ENCODE results near the gene B4GALNT2.
"Not testable (repeated sequence)": the region's sequence is repeated elsewhere in the genome, so short reads cannot be mapped to it uniquely, and the experiment has no call there.

The B4GALNT2 gene, protein sequence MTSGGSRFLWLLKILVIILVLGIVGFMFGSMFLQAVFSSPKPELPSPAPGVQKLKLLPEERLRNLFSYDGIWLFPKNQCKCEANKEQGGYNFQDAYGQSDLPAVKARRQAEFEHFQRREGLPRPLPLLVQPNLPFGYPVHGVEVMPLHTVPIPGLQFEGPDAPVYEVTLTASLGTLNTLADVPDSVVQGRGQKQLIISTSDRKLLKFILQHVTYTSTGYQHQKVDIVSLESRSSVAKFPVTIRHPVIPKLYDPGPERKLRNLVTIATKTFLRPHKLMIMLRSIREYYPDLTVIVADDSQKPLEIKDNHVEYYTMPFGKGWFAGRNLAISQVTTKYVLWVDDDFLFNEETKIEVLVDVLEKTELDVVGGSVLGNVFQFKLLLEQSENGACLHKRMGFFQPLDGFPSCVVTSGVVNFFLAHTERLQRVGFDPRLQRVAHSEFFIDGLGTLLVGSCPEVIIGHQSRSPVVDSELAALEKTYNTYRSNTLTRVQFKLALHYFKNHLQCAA

DNA sequence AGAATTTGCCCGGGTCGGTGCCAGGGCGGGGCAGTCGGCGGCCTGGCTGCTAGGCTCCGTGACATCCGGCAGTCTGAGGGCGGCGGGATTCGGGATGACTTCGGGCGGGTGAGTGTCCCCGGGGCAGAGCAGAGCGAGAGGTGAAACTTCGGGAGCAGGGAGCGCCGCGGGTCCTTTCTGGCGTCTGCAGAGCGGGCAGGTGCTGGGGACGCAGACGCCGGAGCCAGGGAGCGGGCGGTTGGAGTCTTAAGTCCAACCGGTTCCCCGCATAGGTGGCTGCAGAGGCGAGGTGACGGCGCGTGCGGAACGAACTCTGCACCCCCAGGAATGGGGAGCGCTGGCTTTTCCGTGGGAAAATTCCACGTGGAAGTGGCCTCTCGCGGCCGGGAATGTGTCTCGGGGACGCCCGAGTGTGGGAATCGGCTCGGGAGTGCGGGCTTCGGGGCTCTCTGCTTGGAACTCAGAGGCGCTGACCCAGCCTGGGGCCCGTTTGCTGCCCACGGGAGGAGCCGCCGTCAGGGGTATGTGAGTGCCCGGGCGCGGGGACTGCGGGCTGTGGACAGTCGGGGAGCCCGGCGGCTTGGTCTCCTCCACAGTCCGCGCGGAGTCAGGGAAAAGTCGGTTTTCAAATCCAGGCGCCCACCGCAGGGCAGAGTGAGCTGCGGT is at the start of gene B4GALNT2:
TSS of gene B4GALNT2 (plus strand) at position 71 of the 666 bp plus-strand sequence. CDS start at position 95, 24 bp downstream.
- TF ChIP-seq ZFP30 (CRISPR knock-in tag; IDR thresholded peaks at IDR 0.05) (no peak), ARNTL (CRISPR knock-in tag; IDR thresholded peaks at IDR 0.05; ENCODE audit: borderline replicate concordance, low read depth) (no peak), ZNF8 (CRISPR knock-in tag; IDR thresholded peaks at IDR 0.05) (no peak), RARB (CRISPR knock-in tag; IDR thresholded peaks at IDR 0.05) (no peak), BACH2 (CRISPR knock-in tag; IDR thresholded peaks at IDR 0.05; ENCODE audit: borderline replicate concordance) (no peak), TOX (CRISPR knock-in tag; IDR thresholded peaks at IDR 0.05; ENCODE audit: borderline replicate concordance) (no peak)
- TF ChIP-seq, protein P1, sequence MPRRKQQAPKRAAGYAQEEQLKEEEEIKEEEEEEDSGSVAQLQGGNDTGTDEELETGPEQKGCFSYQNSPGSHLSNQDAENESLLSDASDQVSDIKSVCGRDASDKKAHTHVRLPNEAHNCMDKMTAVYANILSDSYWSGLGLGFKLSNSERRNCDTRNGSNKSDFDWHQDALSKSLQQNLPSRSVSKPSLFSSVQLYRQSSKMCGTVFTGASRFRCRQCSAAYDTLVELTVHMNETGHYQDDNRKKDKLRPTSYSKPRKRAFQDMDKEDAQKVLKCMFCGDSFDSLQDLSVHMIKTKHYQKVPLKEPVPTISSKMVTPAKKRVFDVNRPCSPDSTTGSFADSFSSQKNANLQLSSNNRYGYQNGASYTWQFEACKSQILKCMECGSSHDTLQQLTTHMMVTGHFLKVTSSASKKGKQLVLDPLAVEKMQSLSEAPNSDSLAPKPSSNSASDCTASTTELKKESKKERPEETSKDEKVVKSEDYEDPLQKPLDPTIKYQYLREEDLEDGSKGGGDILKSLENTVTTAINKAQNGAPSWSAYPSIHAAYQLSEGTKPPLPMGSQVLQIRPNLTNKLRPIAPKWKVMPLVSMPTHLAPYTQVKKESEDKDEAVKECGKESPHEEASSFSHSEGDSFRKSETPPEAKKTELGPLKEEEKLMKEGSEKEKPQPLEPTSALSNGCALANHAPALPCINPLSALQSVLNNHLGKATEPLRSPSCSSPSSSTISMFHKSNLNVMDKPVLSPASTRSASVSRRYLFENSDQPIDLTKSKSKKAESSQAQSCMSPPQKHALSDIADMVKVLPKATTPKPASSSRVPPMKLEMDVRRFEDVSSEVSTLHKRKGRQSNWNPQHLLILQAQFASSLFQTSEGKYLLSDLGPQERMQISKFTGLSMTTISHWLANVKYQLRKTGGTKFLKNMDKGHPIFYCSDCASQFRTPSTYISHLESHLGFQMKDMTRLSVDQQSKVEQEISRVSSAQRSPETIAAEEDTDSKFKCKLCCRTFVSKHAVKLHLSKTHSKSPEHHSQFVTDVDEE (CRISPR knock-in tag; IDR thresholded peaks at IDR 0.05), result no peak
- TF ChIP-seq, protein P2, sequence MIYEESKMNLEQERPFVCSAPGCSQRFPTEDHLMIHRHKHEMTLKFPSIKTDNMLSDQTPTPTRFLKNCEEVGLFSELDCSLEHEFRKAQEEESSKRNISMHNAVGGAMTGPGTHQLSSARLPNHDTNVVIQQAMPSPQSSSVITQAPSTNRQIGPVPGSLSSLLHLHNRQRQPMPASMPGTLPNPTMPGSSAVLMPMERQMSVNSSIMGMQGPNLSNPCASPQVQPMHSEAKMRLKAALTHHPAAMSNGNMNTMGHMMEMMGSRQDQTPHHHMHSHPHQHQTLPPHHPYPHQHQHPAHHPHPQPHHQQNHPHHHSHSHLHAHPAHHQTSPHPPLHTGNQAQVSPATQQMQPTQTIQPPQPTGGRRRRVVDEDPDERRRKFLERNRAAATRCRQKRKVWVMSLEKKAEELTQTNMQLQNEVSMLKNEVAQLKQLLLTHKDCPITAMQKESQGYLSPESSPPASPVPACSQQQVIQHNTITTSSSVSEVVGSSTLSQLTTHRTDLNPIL (CRISPR knock-in tag; IDR thresholded peaks at IDR 0.05; ENCODE audit: low read depth), result no peak
- ATAC-seq, result peak; percentile 55

DNA sequence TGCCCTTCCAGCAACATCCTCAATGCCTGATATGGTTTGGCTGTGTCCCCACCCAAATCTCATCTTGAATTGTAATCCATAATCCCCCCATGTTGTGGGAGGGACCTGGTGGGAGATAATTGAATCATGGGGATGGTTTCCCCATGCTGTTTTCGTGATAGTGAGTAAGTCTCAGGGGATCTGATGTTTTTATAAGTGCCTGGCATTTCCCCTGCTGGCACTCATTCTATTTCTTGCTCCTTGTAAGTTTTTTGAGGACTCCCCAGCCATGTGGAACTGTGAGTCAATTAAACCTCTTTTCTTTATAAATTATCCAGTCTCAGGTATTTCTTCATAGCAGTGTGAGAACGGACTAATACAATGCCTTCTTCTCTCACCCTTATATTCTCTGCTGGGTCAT is 47.5 kb upstream of the B4GALNT2 start:
- not testable (repeated sequence) for ATAC-seq

DNA sequence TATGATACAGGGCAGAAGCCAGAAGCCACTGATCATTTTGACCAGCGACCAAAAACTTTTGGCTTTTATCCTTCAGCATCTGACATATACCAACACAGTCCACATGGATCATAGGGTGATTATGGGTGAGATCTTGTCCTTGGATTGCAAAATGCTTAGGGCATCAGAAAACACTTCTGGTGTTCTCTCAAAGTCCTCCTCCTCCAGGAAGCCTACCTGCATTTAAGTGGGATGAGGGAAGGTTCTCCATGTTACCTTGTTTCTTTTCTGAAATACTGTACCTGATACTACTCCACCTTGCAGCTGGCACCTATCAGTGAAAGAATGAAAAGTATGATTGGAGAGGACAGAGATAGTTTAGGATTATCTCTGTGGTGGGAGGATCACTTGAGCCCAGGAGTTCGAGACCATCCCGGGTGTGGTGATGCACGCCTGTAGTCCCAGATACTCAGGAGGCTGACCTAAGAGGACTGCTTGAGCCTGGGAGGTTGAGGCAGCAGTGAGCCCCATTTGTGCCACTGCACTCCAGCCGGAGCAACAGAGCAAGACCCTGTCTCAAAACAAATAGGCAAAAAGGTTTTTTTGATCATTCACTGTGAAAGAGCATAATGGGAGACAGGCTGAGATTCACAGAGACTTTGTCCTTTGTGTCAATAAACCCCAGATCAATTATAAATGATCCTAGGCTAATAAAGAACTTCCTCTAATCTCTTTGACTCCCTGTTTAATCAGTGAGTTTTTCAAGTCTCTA is 46.8 kb upstream of the B4GALNT2 start:
- no peak for TF ChIP-seq ZC3H10 (CRISPR knock-in tag; IDR thresholded peaks at IDR 0.05)
- TF ChIP-seq ESRRG (CRISPR knock-in tag; IDR thresholded peaks at IDR 0.05), result no peak
- TF ChIP-seq, protein P3, sequence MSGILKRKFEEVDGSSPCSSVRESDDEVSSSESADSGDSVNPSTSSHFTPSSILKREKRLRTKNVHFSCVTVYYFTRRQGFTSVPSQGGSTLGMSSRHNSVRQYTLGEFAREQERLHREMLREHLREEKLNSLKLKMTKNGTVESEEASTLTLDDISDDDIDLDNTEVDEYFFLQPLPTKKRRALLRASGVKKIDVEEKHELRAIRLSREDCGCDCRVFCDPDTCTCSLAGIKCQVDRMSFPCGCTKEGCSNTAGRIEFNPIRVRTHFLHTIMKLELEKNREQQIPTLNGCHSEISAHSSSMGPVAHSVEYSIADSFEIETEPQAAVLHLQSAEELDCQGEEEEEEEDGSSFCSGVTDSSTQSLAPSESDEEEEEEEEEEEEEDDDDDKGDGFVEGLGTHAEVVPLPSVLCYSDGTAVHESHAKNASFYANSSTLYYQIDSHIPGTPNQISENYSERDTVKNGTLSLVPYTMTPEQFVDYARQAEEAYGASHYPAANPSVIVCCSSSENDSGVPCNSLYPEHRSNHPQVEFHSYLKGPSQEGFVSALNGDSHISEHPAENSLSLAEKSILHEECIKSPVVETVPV (CRISPR knock-in tag; IDR thresholded peaks at IDR 0.05), result no peak
- TF ChIP-seq, protein P2 (CRISPR knock-in tag; IDR thresholded peaks at IDR 0.05; ENCODE audit: low read depth), result no peak

DNA sequence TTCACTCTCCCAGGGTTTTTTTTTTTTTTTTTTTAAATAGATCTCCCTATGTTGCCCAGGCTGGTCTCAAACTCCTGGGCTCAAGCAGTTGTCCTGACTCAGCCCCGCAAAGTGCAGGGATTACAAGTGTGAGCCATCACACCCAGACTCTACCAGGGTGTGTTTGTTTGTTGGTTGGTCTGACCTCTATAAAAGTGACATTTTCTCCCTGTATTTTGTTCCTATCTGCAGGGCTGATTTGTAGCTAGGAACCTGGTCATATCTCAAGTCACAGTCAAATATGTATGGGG is 46.3 kb upstream of the B4GALNT2 start:
- TF ChIP-seq BACH2 (CRISPR knock-in tag; IDR thresholded peaks at IDR 0.05; ENCODE audit: borderline replicate concordance) (no peak), SNAI2 (CRISPR knock-in tag; IDR thresholded peaks at IDR 0.05) (no peak)
- TF ChIP-seq, protein P1 (CRISPR knock-in tag; IDR thresholded peaks at IDR 0.05), result no peak
- no peak for ATAC-seq

More for the DNA sequence above, 46.8 kb upstream of the B4GALNT2 start:
- no peak for ATAC-seq
